K562 (cell line): ENCODE data around the gene TYMP. TPM values are rescaled to one million over a fixed set of nuclear protein-coding genes. Genes with fewer than 3 reads are reported as not detected.
"Not testable (repeated sequence)": the region's sequence is repeated elsewhere in the genome, so short reads cannot be mapped to it uniquely, and the experiment has no call there.

ENCODE experiments used
- ATF3 ChIP-seq, 2 experiments: fragments of 450-650 bp in 1 of 2; sonication (generic) in 1 of 2; formaldehyde crosslinking in 1 of 2; IDR thresholded peaks in 1 of 2; conservative IDR thresholded peaks in 1 of 2; 2 replicates each; pipeline versions ENCODE4 v1.6.1 to v1.8.1; 2016 to 2023; ENCODE audit warnings: mild to moderate bottlenecking in 2 of 2, moderate library complexity in 2 of 2, inconsistent platforms in 1 of 2, missing genetic modification reagents in 1 of 2
- CBFA2T2 ChIP-seq: fragments of 450-650 bp; conservative IDR thresholded peaks from 2 replicates; pipeline ENCODE4 v1.6.1; 2017; ENCODE audit warnings: mild to moderate bottlenecking
- CEBPG ChIP-seq, 3 experiments: fragments of 200-800 bp in 1 of 3; sonication (Bioruptor generic) in 1 of 3; sonication (generic) in 1 of 3; formaldehyde crosslinking in 1 of 3; IDR thresholded peaks in 2 of 3; conservative IDR thresholded peaks in 1 of 3; 2 replicates each; pipeline versions ENCODE4 v1.6.1 to v1.8.0; 2016 to 2022; ENCODE audit warnings: missing compliant biosample characterization in 2 of 3, missing genetic modification characterization in 2 of 3, mild to moderate bottlenecking in 1 of 3, missing genetic modification reagents in 1 of 3
- GTF2E2 ChIP-seq: fragments of 200-800 bp; sonication (Bioruptor generic); IDR thresholded peaks from 2 replicates; pipeline ENCODE4 v1.6.1; 2016; ENCODE audit warnings: missing genetic modification characterization, missing compliant biosample characterization
- KLF6 ChIP-seq: fragments of 250-450 bp; sonication (Bioruptor Pico); IDR thresholded peaks from 2 replicates; pipeline ENCODE4 v1.4.0; 2020; ENCODE audit warnings: mild to moderate bottlenecking, moderate library complexity, borderline replicate concordance
- MAFF ChIP-seq: IDR thresholded peaks from 2 replicates; pipeline ENCODE4 v1.6.1; 2012; ENCODE audit warnings: low read length, improper control_type of control experiment
- MAZ ChIP-seq, 2 experiments: fragments of 450-650 bp in 1 of 2; sonication (generic) in 1 of 2; formaldehyde crosslinking; IDR thresholded peaks in 1 of 2; conservative IDR thresholded peaks in 1 of 2; 2 replicates each; pipeline versions ENCODE4 v1.4.0 to v1.5.0; 2020; ENCODE audit warnings: mild to moderate bottlenecking in 1 of 2, missing genetic modification reagents in 1 of 2
- NR2C2 ChIP-seq, 2 experiments: fragments of 200-800 bp in 1 of 2; sonication (Bioruptor generic) in 1 of 2; sonication (generic) in 1 of 2; formaldehyde crosslinking in 1 of 2; IDR thresholded peaks; 2 replicates each; pipeline versions ENCODE4 v1.6.1 to v1.8.0; 2016 to 2022; ENCODE audit warnings: mild to moderate bottlenecking in 1 of 2, missing compliant biosample characterization in 1 of 2, missing genetic modification characterization in 1 of 2, missing genetic modification reagents in 1 of 2
- NR4A1 ChIP-seq, 2 experiments: fragments of 250-450 bp in 1 of 2; fragments of 450-650 bp in 1 of 2; sonication (Bioruptor Pico) in 1 of 2; IDR thresholded peaks; 2 replicates each; pipeline versions ENCODE4 v1.4.0 to v1.6.1; 2016 to 2020; ENCODE audit warnings: mild to moderate bottlenecking in 2 of 2, missing compliant biosample characterization in 1 of 2, missing genetic modification characterization in 1 of 2, moderate library complexity in 1 of 2
- RAD51 ChIP-seq: fragments of 450-650 bp; IDR thresholded peaks from 2 replicates; pipeline ENCODE4 v1.7.1; 2016; ENCODE audit warnings: low read depth, mild to moderate bottlenecking, borderline replicate concordance
- TOE1 ChIP-seq, 2 experiments: fragments of 450-650 bp in 1 of 2; sonication (generic) in 1 of 2; formaldehyde crosslinking in 1 of 2; IDR thresholded peaks; 2 replicates each; pipeline versions ENCODE4 v1.7.1 to v1.8.0; 2016 to 2022; ENCODE audit warnings: borderline replicate concordance in 2 of 2, mild to moderate bottlenecking in 2 of 2, antibody characterized with exemption in 1 of 2, inconsistent platforms in 1 of 2, low read depth in 1 of 2, missing genetic modification reagents in 1 of 2, moderate library complexity in 1 of 2
- ZNF395 ChIP-seq: fragments of 200-800 bp; sonication (Bioruptor generic); IDR thresholded peaks from 2 replicates; pipeline ENCODE4 v1.6.1; 2017; ENCODE audit warnings: missing genetic modification characterization, missing compliant biosample characterization
- ZNF592 ChIP-seq: fragments of 450-650 bp; IDR thresholded peaks from 2 replicates; pipeline ENCODE4 v1.6.1; 2017; ENCODE audit warnings: antibody characterized with exemption, mild to moderate bottlenecking
- ZNF644 ChIP-seq: fragments of 200-800 bp; sonication (Bioruptor generic); IDR thresholded peaks from 2 replicates; pipeline ENCODE4 v1.6.1; 2016; ENCODE audit warnings: low read depth, missing genetic modification characterization, missing compliant biosample characterization
- polyA plus RNA-seq, 8 experiments: library from polyadenylated mRNA; depleted of rRNA in 4 of 8; stranded (reverse) in 5 of 8; unstranded in 3 of 8; fragments of >200 nt; fragmentation: Nextera tagmentation in 2 of 8; fragmentation: Illumina TruSeq in 1 of 8; extraction: Ambion mirVana in 2 of 8; extraction: Trizol in 1 of 8; gene quantifications; 2 replicates each; pipeline versions ENCODE4 v1.2.1 to v1.2.3, GENCODE V29; 2011 to 2014; ENCODE audit warnings: inconsistent platforms in 1 of 8, missing spikeins in 1 of 8
- total RNA-seq, 7 experiments: library from RNA; depleted of rRNA in 6 of 7; stranded (reverse); fragments of >200 nt in 6 of 7; fragmentation: Illumina TruSeq in 2 of 7; extraction: Trizol in 2 of 7; gene quantifications; 2 replicates each; pipeline versions ENCODE4 v1.2.1 to v1.2.3, GENCODE V29; 2011 to 2021; ENCODE audit warnings: low replicate concordance in 1 of 7

The TYMP gene
- total and polyA plus RNA-seq, 9 of the 15 experiments (the other 6 are each of a cell fraction or from before 2014, with no cell fraction given) = 0.03 to 4.0 (median 2.4) TPM; not detected in 4

- TF ChIP-seq ATF3 (IDR thresholded peaks at IDR 0.05) (peak; percentile 75), KLF6 (CRISPR knock-in tag) (0 out of 2 replicates have a peak, but pooled peaks have one; percentile 17), MAFF (peak; percentile 6; the same call in 1 of the 2 replicates), MAZ (CRISPR knock-in tag; conservative IDR thresholded peaks at IDR 0.05 in 1 of 2, IDR thresholded peaks at IDR 0.05 in 1 of 2) (0 out of 4 replicates have a peak, but pooled peaks of 1 of the 2 experiments have one; percentile 32), ZNF592 (peak; percentile 45; the same call in 1 of the 2 replicates), GTF2E2 (tag) (0 out of 2 replicates have a peak, but pooled peaks have one; percentile 48), ZNF644 (tag) (0 out of 2 replicates have a peak, but pooled peaks have one; percentile 16), RAD51 (peak; percentile 98), TOE1 (IDR thresholded peaks at IDR 0.05; ENCODE audit: borderline replicate concordance) (peak; percentile 98), ZNF395 (CRISPR knock-in tag) (0 out of 2 replicates have a peak, but pooled peaks have one; percentile 44), CBFA2T2 (peak; percentile 82), CEBPG (CRISPR knock-in tag; IDR thresholded peaks at IDR 0.05) (peak; percentile 79), CEBPG (tag; conservative IDR thresholded peaks at IDR 0.05 in 1 of 2, IDR thresholded peaks at IDR 0.05 in 1 of 2) (peak; percentile 44 to 80; a peak in 3 of 4 replicates), NR2C2 (tag; IDR thresholded peaks at IDR 0.05) (peak; percentile 54; the same call in 1 of the 2 replicates), NR4A1 (tag; IDR thresholded peaks at IDR 0.05) (0 out of 2 replicates have a peak, but pooled peaks have one; percentile 18)
- not testable (repeated sequence) for TF ChIP-seq ATF3 (CRISPR knock-in tag; conservative IDR thresholded peaks at IDR 0.05); TOE1 (CRISPR knock-in tag; IDR thresholded peaks at IDR 0.05; ENCODE audit: borderline replicate concordance, low read depth); NR2C2 (CRISPR knock-in tag; IDR thresholded peaks at IDR 0.05); NR4A1 (CRISPR knock-in tag; IDR thresholded peaks at IDR 0.05)
These were observed 4.3 kb upstream of the TYMP start (continued) for GRCh38 chr22:50533856-50534711.
